Stimulated activated CD4-positive, alpha-beta T cell treated with anti-CD3 and anti-CD28 coated beads, Interleukin-4, amount 100 ng/mL, for 4 hours (primary cell): ENCODE measurements around the gene DBI.

Source experiments
- DNase-seq, 2 experiments: peaks; one replicate each; pipeline ENCODE4 v3.0.0-alpha.2; 2020

The DBI gene

GRCh38 chr2:119366649-119367471 lies at the start of gene DBI, which contains the start of gene C2orf76:
TSS of gene DBI (plus strand) at chr2:119366977. CDS start at chr2:119367052, 75 bp downstream.
TSS of gene C2orf76 (minus strand) at chr2:119366834. CDS start at chr2:119339959, 26,875 bp downstream.
- DNase-seq = peak; percentile 90

DNA sequence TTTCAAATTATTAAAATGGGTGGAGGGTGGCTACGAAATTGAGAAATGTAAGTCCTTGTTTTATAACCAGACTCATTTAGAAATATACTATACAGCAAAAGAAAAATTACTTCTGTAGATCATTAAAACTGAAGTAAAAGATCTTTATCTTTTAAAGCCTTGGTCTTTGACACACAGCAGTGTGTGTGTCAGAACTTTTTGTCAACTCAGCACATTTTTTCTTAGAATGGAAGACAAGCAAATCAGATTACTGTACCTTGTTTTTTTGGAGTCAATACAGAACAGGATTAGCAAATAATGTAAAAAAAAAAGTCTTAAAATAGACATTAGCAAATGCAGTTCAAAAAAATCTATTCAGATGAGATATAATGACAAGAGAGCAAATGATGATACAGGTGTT lies 49.2 kb upstream of the DBI start:
- DNase-seq = no peak

DNA sequence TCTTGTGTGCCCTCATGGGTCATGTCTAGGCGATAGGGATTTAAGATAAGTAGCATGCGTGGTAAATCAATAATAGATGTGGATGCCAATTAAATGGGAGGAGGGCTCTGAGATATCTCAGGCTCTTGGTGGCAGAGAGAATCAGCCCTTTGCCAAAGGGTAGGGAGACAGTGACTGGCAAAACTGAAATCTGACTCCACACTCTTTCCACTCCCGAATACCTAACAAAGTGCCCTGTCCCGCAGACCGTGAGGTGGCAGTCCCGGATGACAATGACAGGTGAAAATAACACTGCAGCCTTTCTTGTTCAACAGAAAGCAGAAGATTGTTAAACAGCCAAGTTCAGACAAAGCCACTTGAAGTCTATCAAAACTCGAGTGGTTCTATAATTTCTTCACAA lies 47.2 kb upstream of the DBI start:
- no peak for DNase-seq

DNA sequence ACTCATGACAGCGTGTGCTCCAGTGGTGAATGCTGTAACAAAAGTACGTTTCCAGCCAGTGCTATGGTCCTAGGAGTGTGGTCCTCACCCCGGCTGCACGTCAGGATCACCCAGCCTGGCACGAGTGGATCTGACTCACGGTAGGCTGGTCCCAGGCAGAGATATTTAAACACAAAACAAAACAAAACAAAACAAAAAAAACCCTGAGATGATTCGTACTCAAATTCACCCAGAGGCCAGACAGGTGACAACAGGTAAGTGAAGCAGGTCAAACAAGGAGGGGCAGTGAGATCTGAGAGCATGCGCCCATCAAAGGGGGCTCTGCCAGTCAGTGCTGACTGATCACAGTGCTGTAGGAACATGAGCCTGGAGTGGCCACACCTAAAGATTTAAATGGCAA lies 43.3 kb upstream of the DBI start:
- DNase-seq = no peak

- DNase-seq = no peak
Observed at GRCh38 chr2:119324685-119325270, 42.0 kb upstream of the DBI start.

DNA sequence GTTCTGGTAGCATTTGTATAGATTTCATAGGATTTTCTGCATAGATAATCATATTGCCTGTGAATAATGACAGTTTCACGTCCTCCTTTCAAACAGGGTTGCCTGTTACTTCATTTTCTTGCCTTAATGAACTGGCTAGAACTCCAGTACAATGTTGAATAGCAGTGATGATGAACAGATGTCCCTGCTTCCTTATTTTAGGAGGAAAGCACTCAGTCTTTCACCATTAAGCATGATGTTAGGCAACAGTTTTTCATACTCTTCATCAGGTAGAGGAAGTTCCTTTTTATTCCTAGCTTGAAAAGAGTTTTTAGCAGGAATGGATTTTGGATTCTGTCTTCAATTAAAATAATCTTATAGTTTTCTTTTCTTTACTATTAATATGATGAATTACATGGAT lies 39.8 kb upstream of the DBI start:
- no peak for DNase-seq

GRCh38 chr2:119327431-119327830 lies 39.3 kb upstream of the DBI start:
- no peak for DNase-seq

- no peak for DNase-seq
Observed at GRCh38 chr2:119332953-119333352, 33.8 kb upstream of the DBI start.

GRCh38 chr2:119333360-119333759 lies 33.4 kb upstream of the DBI start:
- DNase-seq = no peak

DNA sequence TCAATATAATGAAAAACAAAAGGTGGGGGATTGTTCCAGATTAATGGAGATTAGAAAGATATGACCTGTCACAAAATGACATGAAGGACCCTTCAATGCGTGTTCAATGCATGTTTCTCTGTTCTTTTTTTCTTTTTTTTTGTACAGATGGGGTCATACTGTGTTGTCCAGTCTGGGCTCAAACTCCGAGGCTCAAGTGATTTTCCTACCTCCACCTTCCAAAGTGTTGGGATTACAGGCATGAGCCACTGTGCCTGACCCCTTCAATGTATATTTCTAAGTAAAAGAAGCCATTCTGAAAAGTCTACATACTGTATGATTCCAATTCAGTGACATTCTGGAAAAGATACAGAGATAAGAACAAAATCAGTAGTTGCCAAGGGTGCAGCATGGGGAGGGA lies 32.9 kb upstream of the DBI start:
- no peak for DNase-seq

GRCh38 chr2:119337749-119338148 lies 29.0 kb upstream of the DBI start:
- no peak for DNase-seq

GRCh38 chr2:119338272-119338671 lies 28.5 kb upstream of the DBI start:
- no peak for DNase-seq

- DNase-seq = peak in 1 of 2 experiments; percentile 29
Observed at GRCh38 chr2:119338826-119339561, 27.8 kb upstream of the DBI start.

DNA sequence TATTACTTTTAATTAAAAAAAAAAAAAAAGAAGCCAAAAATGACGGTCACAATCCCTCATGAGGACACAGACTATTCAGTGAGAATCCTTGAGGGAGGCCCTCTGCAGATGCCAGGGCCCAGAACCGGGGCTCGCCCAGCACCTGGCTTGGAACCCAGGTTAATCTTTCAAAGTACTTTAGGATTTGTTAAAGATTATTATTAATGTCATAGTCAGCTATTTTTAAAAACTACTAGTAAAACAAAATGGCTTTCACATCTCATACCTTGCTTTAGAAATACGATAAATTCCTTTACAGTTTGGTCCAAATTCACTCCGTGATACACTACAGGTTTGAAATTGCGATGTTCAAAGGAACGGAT lies 27.2 kb upstream of the DBI start:
- no peak for DNase-seq

GRCh38 chr2:119341684-119342083 lies 25.1 kb upstream of the DBI start:
- DNase-seq = no peak

DNA sequence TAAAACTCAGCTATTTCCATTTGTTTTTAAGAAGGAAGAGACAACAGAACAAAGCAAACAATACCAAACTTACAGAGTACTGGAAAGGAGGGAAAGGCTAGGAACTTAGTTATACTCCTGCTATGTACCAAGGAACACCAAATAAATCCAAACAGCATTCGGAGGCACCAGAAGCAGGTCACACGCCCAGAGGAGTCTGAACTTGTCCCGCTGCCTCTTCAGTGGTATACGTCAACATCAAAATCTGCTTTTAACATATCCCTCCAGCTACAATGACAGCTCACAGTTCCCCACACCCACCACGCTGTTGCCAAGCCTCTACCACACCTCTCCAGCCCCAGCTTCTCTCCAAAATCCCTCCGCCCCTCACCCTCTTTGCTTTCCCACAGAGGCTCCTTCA lies 17.5 kb upstream of the DBI start:
- no peak for DNase-seq

GRCh38 chr2:119350311-119350998 lies 16.3 kb upstream of the DBI start:
- no peak for DNase-seq

GRCh38 chr2:119352357-119352756 lies 14.4 kb upstream of the DBI start:
- no peak for DNase-seq

DNA sequence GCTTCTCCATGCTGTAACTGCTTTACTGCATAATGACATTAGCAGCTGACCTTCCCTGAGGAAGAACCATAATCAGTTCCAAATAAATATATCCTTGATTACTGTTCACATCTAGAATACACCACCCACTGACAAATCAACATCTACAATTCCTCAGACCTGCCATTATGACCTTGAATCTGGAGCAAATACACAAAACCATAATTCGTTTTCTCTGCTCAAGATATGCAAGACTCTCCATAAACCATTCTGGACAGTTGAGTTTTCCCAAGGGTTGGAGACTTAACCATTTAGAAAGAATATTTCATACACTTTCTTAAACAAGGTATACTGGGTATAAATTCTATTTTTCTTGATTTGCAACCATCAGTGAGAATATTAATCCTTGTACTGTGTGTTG lies 11.9 kb upstream of the DBI start:
- DNase-seq = no peak

- no peak for DNase-seq
Observed at GRCh38 chr2:119359774-119360173, 7.0 kb upstream of the DBI start.

DNA sequence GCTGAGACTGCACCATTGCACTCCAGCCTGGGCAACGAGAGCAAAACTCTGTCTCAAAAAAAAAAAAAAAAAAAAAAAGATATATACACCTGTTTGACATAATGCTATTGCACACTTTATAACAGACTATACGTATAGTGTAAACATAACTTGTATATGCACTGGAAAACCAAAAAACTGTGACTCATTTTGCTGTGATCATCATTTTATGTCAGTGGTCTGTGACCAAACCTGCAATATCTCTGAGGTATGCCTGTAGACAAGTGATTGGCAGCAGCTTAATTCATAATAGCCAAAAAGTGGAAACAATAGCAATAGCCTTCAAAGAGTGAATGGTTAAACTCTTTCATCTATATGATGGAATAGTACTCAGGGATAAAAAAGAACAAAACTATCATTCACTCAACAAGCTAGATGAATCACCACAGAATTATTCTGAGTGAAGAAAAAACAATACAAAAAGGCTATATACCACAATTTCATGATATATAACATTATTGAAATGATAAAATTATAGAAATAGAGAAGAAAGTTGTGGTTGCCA lies 6.3 kb upstream of the DBI start:
- no peak for DNase-seq

DNA sequence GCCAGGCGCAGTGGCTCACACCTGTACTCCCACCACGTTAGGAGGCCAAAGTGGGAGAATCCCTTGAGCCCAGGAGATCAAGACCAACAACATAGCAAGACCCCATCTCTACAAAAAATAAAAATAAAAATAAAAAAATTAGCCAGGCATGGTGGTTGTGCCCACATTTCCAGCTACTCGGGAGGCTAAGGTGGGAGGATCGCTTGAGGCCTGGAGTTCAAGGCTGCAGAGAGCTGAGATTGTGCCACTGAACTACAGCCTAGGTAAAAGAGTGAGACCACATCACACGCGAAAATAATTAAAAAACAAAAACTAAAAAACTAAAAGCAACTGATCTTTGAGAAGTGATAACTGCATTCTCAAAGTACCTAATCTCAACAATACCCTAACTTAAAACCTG lies 2.0 kb upstream of the DBI start:
- DNase-seq = no peak

GRCh38 chr2:119365436-119365835 lies 1.3 kb upstream of the DBI start:
- no peak for DNase-seq
